ENCODE results near the gene ZNF670.
A peak's percentile ranks its signal among the peaks of the same experiment; 100 is the strongest.
"Not testable (repeated sequence)": the region's sequence is repeated elsewhere in the genome, so short reads cannot be mapped to it uniquely, and the experiment has no call there.

ZNF670 gene

GRCh38 chr1:247078258-247079140 is at the start of gene ZNF670:
Gene ZNF670, minus strand, starts transcription at chr1:247078811. Its CDS starts 215 bp downstream, at chr1:247078596.
- Histone ChIP-seq H3K9ac (peak within 1 kb of the TSS; percentile 89 to 95 (median 92)), H3K4me3 (peak within 1 kb of the TSS; percentile 84 to 99 (median 92)), H3K4me1 (peaks cover 22 to 33% (median 29%) of the 10 kb centered on the region in 10 experiments), H3K9me3 (replicated peaks in 1 of 11) (peaks cover 40 to 67% (median 57%) of the 10 kb centered on the region in 11 experiments), H4K20me1 (no peaks in the 10 kb centered on the region; a peak in 3 of 22 replicates), H3K27me3 (no peaks in the 10 kb centered on the region), H3K27ac (peak within 1 kb of the TSS; percentile 89 to 96 (median 91)), H3K36me3 (peaks cover 25 to 37% (median 36%) of the 10 kb centered on the region in 11 experiments), H3K4me2 (peak within 1 kb of the TSS; percentile 83 to 95 (median 91))
- TF ChIP-seq Cebpa-rat (IDR thresholded peaks at IDR 0.05), result no peak

GRCh38 chr1:247127519-247128282 is 49.1 kb upstream of the ZNF670 start:
- Histone ChIP-seq H3K9me3 (replicated peaks in 1 of 11) (peaks cover 35 to 49% (median 41%) of the 10 kb centered on the region in 11 experiments), H3K9ac (peak overlapping the region; percentile 71 to 82 (median 79)), H3K36me3 (peaks cover 29 to 30% (median 30%) of the 10 kb centered on the region in 11 experiments), H3K4me2 (peak overlapping the region; percentile 63 to 87 (median 79)), H4K20me1 (peaks cover 0 to 38% (median 15%) of the 10 kb centered on the region in 11 experiments; a peak in 14 of 22 replicates), H3K27ac (peak overlapping the region; percentile 44 to 80 (median 67); a peak in 20 of 22 replicates), H3K4me3 (peak overlapping the region; percentile 58 to 71 (median 66))
- H3K4me1 ChIP-seq, H3K27me3 ChIP-seq: not testable (repeated sequence)

DNA sequence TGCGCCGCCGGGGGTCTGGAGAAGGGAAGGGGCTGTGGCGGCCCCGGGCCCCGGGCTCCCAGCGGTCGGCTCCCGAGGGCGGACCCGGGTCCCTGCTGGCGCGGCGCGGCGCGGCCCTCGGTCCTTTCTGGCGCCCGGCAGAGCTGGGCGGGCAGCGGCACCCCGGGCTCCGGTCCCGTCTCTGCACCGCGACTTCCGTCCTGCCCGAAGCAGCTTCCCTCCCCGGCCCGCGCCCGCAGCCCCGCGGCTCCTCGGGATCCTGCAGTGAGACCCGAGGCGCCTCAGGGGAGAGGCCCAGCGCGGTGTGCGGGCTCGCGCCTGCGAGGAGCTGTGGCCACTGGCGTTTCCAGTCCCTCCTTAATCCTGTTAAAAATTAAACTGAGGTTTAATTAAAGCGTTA is 48.0 kb upstream of the ZNF670 start:
- not testable (repeated sequence) for H3K4me2 ChIP-seq, H3K4me1 ChIP-seq, H3K4me3 ChIP-seq, H3K27ac ChIP-seq, H3K27me3 ChIP-seq, H3K9ac ChIP-seq
- Histone ChIP-seq H3K36me3 (peaks cover 18 to 19% (median 19%) of the 10 kb centered on the region in 11 experiments), H4K20me1 (peaks cover 0 to 27% (median 11%) of the 10 kb centered on the region in 11 experiments; a peak in 14 of 22 replicates), H3K9me3 (replicated peaks in 1 of 11) (peaks cover 25 to 43% (median 35%) of the 10 kb centered on the region in 11 experiments)

DNA sequence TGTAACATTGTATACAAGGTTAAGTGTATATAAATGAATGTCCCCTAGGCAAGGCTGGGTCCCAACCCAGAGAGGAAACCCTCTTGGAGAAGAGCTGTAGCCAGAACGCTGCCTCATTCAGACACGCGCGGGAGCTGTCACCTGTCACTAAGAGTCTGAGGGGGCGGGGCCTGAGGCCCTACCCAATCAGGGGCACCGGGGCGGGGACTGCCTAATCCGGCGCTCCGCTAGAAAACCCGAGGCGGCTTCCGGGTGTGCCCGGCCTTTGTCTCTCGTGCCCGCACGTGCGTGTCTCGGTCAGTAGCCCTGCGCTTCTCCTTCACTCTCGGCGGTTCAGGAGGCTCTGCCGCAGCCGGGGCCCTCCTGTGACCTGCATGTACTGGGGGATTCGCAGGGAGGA is 47.6 kb upstream of the ZNF670 start:
- H3K9ac ChIP-seq, H3K4me1 ChIP-seq, H3K27me3 ChIP-seq, H3K4me3 ChIP-seq, H3K27ac ChIP-seq: not testable (repeated sequence)
- Histone ChIP-seq H3K9me3 (replicated peaks in 1 of 11) (peaks cover 20 to 38% (median 31%) of the 10 kb centered on the region in 11 experiments), H3K4me2 (peak overlapping the region in 1 of 11 experiments; percentile 31; a peak in 1 of 22 replicates), H4K20me1 (peaks cover 0 to 23% (median 7%) of the 10 kb centered on the region in 11 experiments; a peak in 13 of 22 replicates), H3K36me3 (peaks cover 14 to 15% (median 14%) of the 10 kb centered on the region in 11 experiments)

DNA sequence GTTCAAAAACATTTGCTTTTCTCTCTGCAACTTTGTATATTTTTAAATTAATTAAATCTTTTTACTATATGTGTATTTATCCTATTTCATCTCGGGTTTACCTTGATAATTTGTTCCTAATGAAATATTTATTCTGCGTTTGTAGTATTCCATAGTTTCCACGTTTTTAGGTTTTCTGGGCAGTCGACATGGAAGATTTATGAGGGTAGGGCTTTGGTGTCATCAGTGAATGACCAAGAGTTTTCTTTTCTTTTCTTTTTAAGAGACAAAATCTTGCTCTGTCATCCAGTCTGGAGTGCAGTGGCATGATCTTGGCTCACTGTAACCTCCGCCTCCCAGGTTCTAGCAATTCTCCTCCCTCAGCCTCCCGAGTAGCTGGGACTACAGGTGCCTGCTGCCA is 42.8 kb upstream of the ZNF670 start:
- Histone ChIP-seq H3K9ac (no peak overlapping the region), H4K20me1 (no peaks in the 10 kb centered on the region), H3K4me2 (no peak overlapping the region), H3K4me1 (no peaks in the 10 kb centered on the region), H3K9me3 (replicated peaks in 1 of 11) (peaks cover 6 to 24% (median 16%) of the 10 kb centered on the region in 11 experiments; a peak in 19 of 22 replicates), H3K27me3 (no peaks in the 10 kb centered on the region), H3K27ac (no peak overlapping the region), H3K4me3 (no peak overlapping the region), H3K36me3 (no peaks in the 10 kb centered on the region; a peak in 2 of 22 replicates)
- no peak for TF ChIP-seq Cebpa-rat (IDR thresholded peaks at IDR 0.05)

GRCh38 chr1:247120408-247120668 is 41.7 kb upstream of the ZNF670 start:
- H3K4me3 ChIP-seq, H4K20me1 ChIP-seq, H3K4me1 ChIP-seq, H3K9ac ChIP-seq, H3K4me2 ChIP-seq, H3K27me3 ChIP-seq, H3K27ac ChIP-seq, H3K36me3 ChIP-seq: not testable (repeated sequence)
- peaks cover 2 to 22% (median 16%) of the 10 kb centered on the region in 11 experiments; a peak in 19 of 22 replicates for H3K9me3 ChIP-seq (replicated peaks in 1 of 11)

GRCh38 chr1:247119600-247120407 is 41.2 kb upstream of the ZNF670 start:
- Histone ChIP-seq H3K4me1 (no peaks in the 10 kb centered on the region), H4K20me1 (no peaks in the 10 kb centered on the region), H3K27ac (no peak overlapping the region), H3K27me3 (peaks cover 0 to 6% (median 2%) of the 10 kb centered on the region in 11 experiments; a peak in 8 of 22 replicates), H3K9ac (no peak overlapping the region), H3K4me2 (no peak overlapping the region), H3K9me3 (replicated peaks in 1 of 11) (peaks cover 0 to 22% (median 14%) of the 10 kb centered on the region in 11 experiments; a peak in 17 of 22 replicates), H3K4me3 (no peak overlapping the region), H3K36me3 (no peaks in the 10 kb centered on the region; a peak in 1 of 22 replicates)
- no peak for TF ChIP-seq Cebpa-rat (IDR thresholded peaks at IDR 0.05)

DNA sequence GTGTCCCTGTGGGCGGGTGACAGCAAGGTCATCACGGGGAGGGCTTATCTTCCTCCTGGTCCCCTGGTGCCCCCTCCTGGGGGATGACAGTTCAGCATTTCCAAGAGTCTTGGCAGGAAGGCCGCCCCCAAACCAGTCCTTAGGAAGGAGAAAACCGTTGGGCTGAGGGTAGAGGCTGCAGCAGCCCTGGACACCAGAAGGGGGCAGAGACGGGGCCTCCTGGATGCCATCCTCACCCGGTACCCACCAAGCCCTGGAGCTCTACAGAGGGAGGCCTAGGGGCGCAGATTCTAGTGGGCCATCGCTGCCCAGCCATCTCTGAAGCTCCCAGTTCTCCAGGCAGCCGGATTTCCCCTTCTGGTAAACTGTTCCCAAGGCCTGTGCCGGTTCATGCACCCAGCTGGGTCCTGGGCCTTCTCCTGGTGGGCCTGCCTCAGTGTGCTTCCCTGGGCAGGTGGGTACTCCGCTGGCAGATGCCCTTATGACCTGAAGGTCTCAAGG is 40.4 kb upstream of the ZNF670 start:
- no peak overlapping the region for H3K4me2 ChIP-seq

More for the DNA sequence above, 40.4 kb upstream of the ZNF670 start:
- Histone ChIP-seq H3K9me3 (replicated peaks in 1 of 11) (peaks cover 0 to 16% (median 10%) of the 10 kb centered on the region in 11 experiments; a peak in 16 of 22 replicates), H3K27ac (no peak overlapping the region), H4K20me1 (no peaks in the 10 kb centered on the region; a peak in 1 of 22 replicates), H3K4me1 (no peaks in the 10 kb centered on the region), H3K27me3 (peaks cover 3 to 14% (median 10%) of the 10 kb centered on the region in 11 experiments; a peak in 19 of 22 replicates), H3K36me3 (no peaks in the 10 kb centered on the region), H3K4me3 (no peak overlapping the region), H3K9ac (no peak overlapping the region)
- TF ChIP-seq Cebpa-rat (IDR thresholded peaks at IDR 0.05), result no peak

Measured in BLaER1 treated with 17β-estradiol and CSF1 and Interleukin-3, amounts not matched to agents 10 nM and 100 nM (cell line).